Measurements from ENCODE around the gene BACE1-AS.

BACE1-AS gene

GRCh38 chr11:117278347-117278746 lies 12.8 kb upstream of the BACE1-AS start:
- H3K27me3 ChIP-seq (replicated peaks in 2 of 5; ENCODE audit: control insufficient read depth in 4 of 5, insufficient read depth in 5 of 5, low read length in 4 of 5), result no peaks in the 10 kb centered on the region
- no peak overlapping the region for H3K27ac ChIP-seq (ENCODE audit: insufficient read depth in 1 of 2, low read depth in 1 of 2, low read length in 2 of 2, poor library complexity in 1 of 2, severe bottlenecking in 2 of 2)
- peaks cover 0 to 2% (median 0%) of the 10 kb centered on the region in 4 experiments for H3K4me1 ChIP-seq (ENCODE audit: control extremely low read depth in 1 of 4, control insufficient read depth in 4 of 4, insufficient read depth in 4 of 4, low read length in 3 of 4)
- ChIA-PET CTCF (no interaction called here), POLR2A (no interaction called here)
- peaks cover 0 to 2% (median 0%) of the 10 kb centered on the region in 5 experiments for H3K9me3 ChIP-seq (ENCODE audit: control extremely low read depth in 1 of 5, control insufficient read depth in 4 of 5, insufficient read depth in 2 of 5, low read depth in 1 of 5, low read length in 4 of 5)
- peaks cover 10 to 38% (median 29%) of the 10 kb centered on the region in 4 experiments for H3K36me3 ChIP-seq (ENCODE audit: control insufficient read depth in 4 of 4, insufficient read depth in 4 of 4, low read length in 3 of 4)
- H3K4me3 ChIP-seq (ENCODE audit: control insufficient read depth in 1 of 7, extremely low read depth in 1 of 7, insufficient read depth in 4 of 7, low read depth in 2 of 7, low read length in 6 of 7), result no peak overlapping the region
- WGBS (ENCODE audit: insufficient coverage), result 100% methylated on average over 1 of the region's 2 CpGs
- no peak for DNase-seq

GRCh38 chr11:117279711-117280376 lies 11.3 kb upstream of the BACE1-AS start:
- ChIA-PET POLR2A (no interaction called here), CTCF (interaction anchor here (0.9 kb wide), 1 partner anchor 100 kb away, joined by 3 read pairs; no protein-coding TSS in a partner anchor)
- no peak for DNase-seq
- Histone ChIP-seq H3K4me1 (ENCODE audit: control extremely low read depth in 1 of 4, control insufficient read depth in 4 of 4, insufficient read depth in 4 of 4, low read length in 3 of 4) (peaks cover 0 to 2% (median 0%) of the 10 kb centered on the region in 4 experiments), H3K27me3 (replicated peaks in 2 of 5; ENCODE audit: control insufficient read depth in 4 of 5, insufficient read depth in 5 of 5, low read length in 4 of 5) (no peaks in the 10 kb centered on the region), H3K27ac (ENCODE audit: insufficient read depth in 1 of 2, low read depth in 1 of 2, low read length in 2 of 2, poor library complexity in 1 of 2, severe bottlenecking in 2 of 2) (no peak overlapping the region), H3K9me3 (ENCODE audit: control extremely low read depth in 1 of 5, control insufficient read depth in 4 of 5, insufficient read depth in 2 of 5, low read depth in 1 of 5, low read length in 4 of 5) (no peaks in the 10 kb centered on the region), H3K4me3 (ENCODE audit: control insufficient read depth in 1 of 7, extremely low read depth in 1 of 7, insufficient read depth in 4 of 7, low read depth in 2 of 7, low read length in 6 of 7) (no peak overlapping the region), H3K36me3 (ENCODE audit: control insufficient read depth in 4 of 4, insufficient read depth in 4 of 4, low read length in 3 of 4) (peaks cover 11 to 41% (median 36%) of the 10 kb centered on the region in 4 experiments)
- 86% methylated on average over 3 of the region's 4 CpGs for WGBS (ENCODE audit: insufficient coverage)

- DNase-seq, result no peak
- Histone ChIP-seq H3K27me3 (replicated peaks in 2 of 5; ENCODE audit: control insufficient read depth in 4 of 5, insufficient read depth in 5 of 5, low read length in 4 of 5) (no peaks in the 10 kb centered on the region), H3K4me3 (ENCODE audit: control insufficient read depth in 1 of 7, extremely low read depth in 1 of 7, insufficient read depth in 4 of 7, low read depth in 2 of 7, low read length in 6 of 7) (no peak overlapping the region), H3K36me3 (ENCODE audit: control insufficient read depth in 4 of 4, insufficient read depth in 4 of 4, low read length in 3 of 4) (peaks cover 14 to 50% (median 38%) of the 10 kb centered on the region in 4 experiments), H3K4me1 (ENCODE audit: control extremely low read depth in 1 of 4, control insufficient read depth in 4 of 4, insufficient read depth in 4 of 4, low read length in 3 of 4) (peaks cover 0 to 2% (median 0%) of the 10 kb centered on the region in 4 experiments), H3K27ac (ENCODE audit: insufficient read depth in 1 of 2, low read depth in 1 of 2, low read length in 2 of 2, poor library complexity in 1 of 2, severe bottlenecking in 2 of 2) (no peak overlapping the region), H3K9me3 (ENCODE audit: control extremely low read depth in 1 of 5, control insufficient read depth in 4 of 5, insufficient read depth in 2 of 5, low read depth in 1 of 5, low read length in 4 of 5) (no peaks in the 10 kb centered on the region)
- POLR2A ChIA-PET, result no interaction called here
- WGBS (ENCODE audit: insufficient coverage), result 100% methylated on average over 4 of the region's 6 CpGs
- CTCF ChIA-PET, result no interaction called here
Measured at GRCh38 chr11:117281159-117281558, 10.0 kb upstream of the BACE1-AS start.

GRCh38 chr11:117281869-117282268 lies 9.3 kb upstream of the BACE1-AS start:
- ChIA-PET CTCF (no interaction called here), POLR2A (no interaction called here)
- Histone ChIP-seq H3K27ac (ENCODE audit: insufficient read depth in 1 of 2, low read depth in 1 of 2, low read length in 2 of 2, poor library complexity in 1 of 2, severe bottlenecking in 2 of 2) (no peak overlapping the region), H3K36me3 (ENCODE audit: control insufficient read depth in 4 of 4, insufficient read depth in 4 of 4, low read length in 3 of 4) (peaks cover 14 to 56% (median 42%) of the 10 kb centered on the region in 4 experiments), H3K27me3 (replicated peaks in 2 of 5; ENCODE audit: control insufficient read depth in 4 of 5, insufficient read depth in 5 of 5, low read length in 4 of 5) (no peaks in the 10 kb centered on the region), H3K9me3 (ENCODE audit: control extremely low read depth in 1 of 5, control insufficient read depth in 4 of 5, insufficient read depth in 2 of 5, low read depth in 1 of 5, low read length in 4 of 5) (no peaks in the 10 kb centered on the region), H3K4me1 (ENCODE audit: control extremely low read depth in 1 of 4, control insufficient read depth in 4 of 4, insufficient read depth in 4 of 4, low read length in 3 of 4) (peaks cover 0 to 2% (median 0%) of the 10 kb centered on the region in 4 experiments), H3K4me3 (ENCODE audit: control insufficient read depth in 1 of 7, extremely low read depth in 1 of 7, insufficient read depth in 4 of 7, low read depth in 2 of 7, low read length in 6 of 7) (no peak overlapping the region)
- no peak for DNase-seq
- 97% methylated on average over 6 of the region's 7 CpGs for WGBS (ENCODE audit: insufficient coverage)

- Histone ChIP-seq H3K27ac (ENCODE audit: insufficient read depth in 1 of 2, low read depth in 1 of 2, low read length in 2 of 2, poor library complexity in 1 of 2, severe bottlenecking in 2 of 2) (no peak overlapping the region), H3K4me1 (ENCODE audit: control extremely low read depth in 1 of 4, control insufficient read depth in 4 of 4, insufficient read depth in 4 of 4, low read length in 3 of 4) (peaks cover 0 to 2% (median 0%) of the 10 kb centered on the region in 4 experiments), H3K9me3 (ENCODE audit: control extremely low read depth in 1 of 5, control insufficient read depth in 4 of 5, insufficient read depth in 2 of 5, low read depth in 1 of 5, low read length in 4 of 5) (no peaks in the 10 kb centered on the region), H3K27me3 (replicated peaks in 2 of 5; ENCODE audit: control insufficient read depth in 4 of 5, insufficient read depth in 5 of 5, low read length in 4 of 5) (no peaks in the 10 kb centered on the region), H3K4me3 (ENCODE audit: control insufficient read depth in 1 of 7, extremely low read depth in 1 of 7, insufficient read depth in 4 of 7, low read depth in 2 of 7, low read length in 6 of 7) (no peak overlapping the region), H3K36me3 (ENCODE audit: control insufficient read depth in 4 of 4, insufficient read depth in 4 of 4, low read length in 3 of 4) (peaks cover 20 to 60% (median 47%) of the 10 kb centered on the region in 4 experiments)
- CTCF ChIA-PET, result interaction anchor here (0.6 kb wide), 1 partner anchor 24 kb away, joined by 4 read pairs; no protein-coding TSS in a partner anchor
- no peak for DNase-seq
- POLR2A ChIA-PET, result no interaction called here
- 100% methylated on average over 3 of the region's 3 CpGs for WGBS (ENCODE audit: insufficient coverage)
Measured at GRCh38 chr11:117282956-117283355, 8.2 kb upstream of the BACE1-AS start.

- Histone ChIP-seq H3K27me3 (replicated peaks in 2 of 5; ENCODE audit: control insufficient read depth in 4 of 5, insufficient read depth in 5 of 5, low read length in 4 of 5) (no peaks in the 10 kb centered on the region), H3K4me1 (ENCODE audit: control extremely low read depth in 1 of 4, control insufficient read depth in 4 of 4, insufficient read depth in 4 of 4, low read length in 3 of 4) (peaks cover 0 to 2% (median 0%) of the 10 kb centered on the region in 4 experiments), H3K27ac (ENCODE audit: insufficient read depth in 1 of 2, low read depth in 1 of 2, low read length in 2 of 2, poor library complexity in 1 of 2, severe bottlenecking in 2 of 2) (no peak overlapping the region), H3K4me3 (ENCODE audit: control insufficient read depth in 1 of 7, extremely low read depth in 1 of 7, insufficient read depth in 4 of 7, low read depth in 2 of 7, low read length in 6 of 7) (no peak overlapping the region), H3K9me3 (ENCODE audit: control extremely low read depth in 1 of 5, control insufficient read depth in 4 of 5, insufficient read depth in 2 of 5, low read depth in 1 of 5, low read length in 4 of 5) (no peaks in the 10 kb centered on the region), H3K36me3 (ENCODE audit: control insufficient read depth in 4 of 4, insufficient read depth in 4 of 4, low read length in 3 of 4) (peaks cover 22 to 69% (median 55%) of the 10 kb centered on the region in 4 experiments)
- POLR2A ChIA-PET, result no interaction called here
- WGBS (ENCODE audit: insufficient coverage), result 91% methylated on average over 1 of the region's 2 CpGs
- no peak for DNase-seq
- CTCF ChIA-PET, result no interaction called here
Measured at GRCh38 chr11:117284053-117284452, 7.1 kb upstream of the BACE1-AS start.

- peaks cover 20 to 81% (median 63%) of the 10 kb centered on the region in 4 experiments for H3K36me3 ChIP-seq (ENCODE audit: control insufficient read depth in 4 of 4, insufficient read depth in 4 of 4, low read length in 3 of 4)
- no CpG with 5 or more reads among the region's 2 CpGs for WGBS (ENCODE audit: insufficient coverage)
- POLR2A ChIA-PET, result no interaction called here
- H3K9me3 ChIP-seq (ENCODE audit: control extremely low read depth in 1 of 5, control insufficient read depth in 4 of 5, insufficient read depth in 2 of 5, low read depth in 1 of 5, low read length in 4 of 5), result no peaks in the 10 kb centered on the region
- H3K4me3 ChIP-seq (ENCODE audit: control insufficient read depth in 1 of 7, extremely low read depth in 1 of 7, insufficient read depth in 4 of 7, low read depth in 2 of 7, low read length in 6 of 7), result no peak overlapping the region
- no peak overlapping the region for H3K27ac ChIP-seq (ENCODE audit: insufficient read depth in 1 of 2, low read depth in 1 of 2, low read length in 2 of 2, poor library complexity in 1 of 2, severe bottlenecking in 2 of 2)
- no peak for DNase-seq
- H3K4me1 ChIP-seq (ENCODE audit: control extremely low read depth in 1 of 4, control insufficient read depth in 4 of 4, insufficient read depth in 4 of 4, low read length in 3 of 4), result no peaks in the 10 kb centered on the region
- H3K27me3 ChIP-seq (replicated peaks in 2 of 5; ENCODE audit: control insufficient read depth in 4 of 5, insufficient read depth in 5 of 5, low read length in 4 of 5), result no peaks in the 10 kb centered on the region
- CTCF ChIA-PET, result no interaction called here
Measured at GRCh38 chr11:117286588-117286987, 4.6 kb upstream of the BACE1-AS start.

Measured in common myeloid progenitor, CD34-positive (primary cell).